ENCODE results near the gene DACH1.

The DACH1 gene

GRCh38 chr13:71820699-71821098, 46.3 kb downstream of the DACH1 start:
- no peak for TF ChIP-seq CTCF (IDR thresholded peaks at IDR 0.05)

DNA sequence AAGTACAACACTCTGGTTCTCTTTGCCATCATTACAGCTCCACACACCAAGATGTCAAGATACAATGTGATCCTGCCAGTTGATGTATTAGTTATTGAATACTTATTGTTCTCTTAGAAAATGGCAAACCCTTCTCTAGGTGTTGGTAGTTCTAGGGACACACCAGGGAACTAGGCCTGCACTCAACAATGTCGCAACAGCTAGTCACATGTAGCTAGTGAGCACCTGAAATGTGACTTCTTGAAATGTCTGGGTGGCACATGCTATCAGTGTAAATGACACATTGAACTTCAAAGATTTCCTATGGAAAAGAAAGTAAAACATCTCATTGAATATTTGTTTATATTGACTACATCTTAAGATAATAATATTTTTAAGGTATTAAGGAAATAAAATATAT, 49.7 kb downstream of the DACH1 start:
- TF ChIP-seq CTCF (IDR thresholded peaks at IDR 0.05), result no peak

GRCh38 chr13:71814806-71815360, 52.1 kb downstream of the DACH1 start:
- no peak for TF ChIP-seq CTCF (IDR thresholded peaks at IDR 0.05)

DNA sequence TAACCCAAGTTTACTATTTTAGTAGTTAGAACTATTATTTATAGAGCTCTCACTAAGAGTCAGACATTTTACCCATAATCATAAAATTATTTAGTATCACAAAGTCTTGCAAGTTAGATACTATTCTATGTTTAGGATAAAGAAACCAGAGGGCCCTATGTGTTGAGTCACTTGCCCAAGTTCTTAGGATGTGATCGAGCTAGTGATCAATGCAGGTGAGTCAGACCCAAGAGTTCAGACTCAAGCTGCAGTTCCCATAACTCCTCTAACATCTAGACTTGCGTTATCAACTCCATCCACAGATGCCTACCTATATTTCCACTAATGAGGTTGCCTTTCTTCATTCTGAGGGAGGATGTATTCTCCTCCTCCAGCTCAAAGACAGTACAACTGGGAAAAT, 53.8 kb downstream of the DACH1 start:
- TF ChIP-seq CTCF (IDR thresholded peaks at IDR 0.05), result no peak

- no peak for TF ChIP-seq CTCF (IDR thresholded peaks at IDR 0.05)
Measured at GRCh38 chr13:71811344-71811743, 55.7 kb downstream of the DACH1 start.

GRCh38 chr13:71808708-71809107, 58.3 kb downstream of the DACH1 start:
- TF ChIP-seq CTCF (IDR thresholded peaks at IDR 0.05), result no peak

DNA sequence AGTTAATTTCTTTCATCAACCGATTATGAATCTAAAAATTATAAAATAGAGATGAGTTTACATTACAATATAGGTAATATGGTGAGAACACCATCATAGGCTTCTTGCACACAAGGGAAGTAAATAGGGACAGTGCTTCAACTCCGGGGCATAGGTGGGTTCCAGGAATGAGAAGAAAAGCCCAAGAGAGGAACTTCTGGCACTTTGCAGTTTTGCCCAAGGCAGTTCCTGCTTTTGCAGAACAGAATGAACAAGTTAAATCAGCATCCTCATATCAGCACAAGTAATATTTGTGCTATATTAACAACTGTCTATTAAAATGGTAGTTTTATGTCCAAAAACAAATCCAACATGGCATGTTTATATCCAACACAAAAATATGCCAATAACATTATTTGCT, 60.1 kb downstream of the DACH1 start:
- no peak for TF ChIP-seq CTCF (IDR thresholded peaks at IDR 0.05)

DNA sequence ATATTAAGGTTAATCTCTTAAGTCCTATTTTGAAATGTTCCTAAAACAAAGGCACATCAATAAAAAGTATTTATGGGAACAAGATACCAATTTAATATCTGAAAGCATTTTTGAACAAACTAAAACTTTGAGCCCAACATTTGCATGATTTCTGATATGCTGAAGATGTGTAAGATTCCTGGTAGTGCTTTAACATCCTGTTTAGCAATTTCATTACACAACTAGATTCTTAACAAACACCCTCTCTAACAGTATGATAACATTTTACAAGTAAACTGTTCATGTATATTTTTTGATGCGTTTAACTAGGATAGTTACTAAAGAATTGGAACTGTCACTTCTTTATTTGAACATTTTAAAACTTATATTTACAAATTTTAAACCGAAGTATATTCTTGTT, 63.9 kb downstream of the DACH1 start:
- no peak for TF ChIP-seq CTCF (IDR thresholded peaks at IDR 0.05)

Data from LNCAP (cell line).